DMS 273 (cell line): ENCODE data around the gene UBE2E1.

ENCODE experiments used
- DNase-seq: peaks from one replicate; lab custom pipeline; 2025; ENCODE audit not compliant: unreplicated experiment; lab: John Stamatoyannopoulos, UW

UBE2E1 gene

GRCh38 chr3:23805633-23806533, at the start of gene UBE2E1:
Gene UBE2E1 (plus strand): TSS chr3:23805955. CDS start chr3:23807270, 1,315 bp downstream.
- DNase-seq: peak; percentile 63

- DNase-seq: no peak
Observed at GRCh38 chr3:23756206-23756840, 49.4 kb upstream of the UBE2E1 start.

- DNase-seq: no peak
Observed at GRCh38 chr3:23758253-23758838, 47.4 kb upstream of the UBE2E1 start.

GRCh38 chr3:23760325-23760724, 45.4 kb upstream of the UBE2E1 start:
- no peak for DNase-seq

- DNase-seq: no peak
Observed at GRCh38 chr3:23760871-23761373, 44.8 kb upstream of the UBE2E1 start.

- DNase-seq: peak; percentile 68
Observed at GRCh38 chr3:23761440-23761896, 44.3 kb upstream of the UBE2E1 start.

GRCh38 chr3:23762214-23762613, 43.5 kb upstream of the UBE2E1 start:
- DNase-seq: no peak

GRCh38 chr3:23762759-23763477, 42.8 kb upstream of the UBE2E1 start:
- DNase-seq: no peak

- DNase-seq: no peak
Observed at GRCh38 chr3:23764407-23764806, 41.3 kb upstream of the UBE2E1 start.

GRCh38 chr3:23767546-23767945, 38.2 kb upstream of the UBE2E1 start:
- DNase-seq: no peak

- DNase-seq: no peak
Observed at GRCh38 chr3:23775254-23775909, 30.4 kb upstream of the UBE2E1 start.

- DNase-seq: peak; percentile 49
Observed at GRCh38 chr3:23776352-23776891, 29.3 kb upstream of the UBE2E1 start.

GRCh38 chr3:23778446-23778845, 27.3 kb upstream of the UBE2E1 start:
- DNase-seq: no peak

- DNase-seq: no peak
Observed at GRCh38 chr3:23779841-23780240, 25.9 kb upstream of the UBE2E1 start.

- no peak for DNase-seq
Observed at GRCh38 chr3:23781051-23781450, 24.7 kb upstream of the UBE2E1 start.

GRCh38 chr3:23781871-23782270, 23.9 kb upstream of the UBE2E1 start:
- DNase-seq: no peak

GRCh38 chr3:23785097-23785645, 20.6 kb upstream of the UBE2E1 start:
- no peak for DNase-seq

- no peak for DNase-seq
Observed at GRCh38 chr3:23785882-23786281, 19.9 kb upstream of the UBE2E1 start.

- DNase-seq: no peak
Observed at GRCh38 chr3:23791678-23792077, 14.1 kb upstream of the UBE2E1 start.
